Measurements from ENCODE around the gene CD164.
A peak's percentile ranks its signal among the peaks of the same experiment; 100 is the strongest.
"Not testable (repeated sequence)": the region's sequence is repeated elsewhere in the genome, so short reads cannot be mapped to it uniquely, and the experiment has no call there.

The CD164 gene

GRCh38 chr6:109339906-109340678, 42.2 kb downstream of the CD164 start:
- peak; percentile 33 for DNase-seq (ENCODE audit: low read depth)
- no peak overlapping the region for H3K4me3 ChIP-seq (ENCODE audit: low read length)

GRCh38 chr6:109336221-109336961, 45.9 kb downstream of the CD164 start:
- peak; percentile 90 for DNase-seq (ENCODE audit: low read depth)
- no peak for TF ChIP-seq CTCF (IDR thresholded peaks at IDR 0.05; ENCODE audit: insufficient read depth, low read depth, low read length, missing control alignments)
- H3K4me3 ChIP-seq (ENCODE audit: low read length), result no peak overlapping the region

More at GRCh38 chr6:109339906-109340678, 42.2 kb downstream of the CD164 start:
- TF ChIP-seq CTCF (IDR thresholded peaks at IDR 0.05; ENCODE audit: insufficient read depth, low read depth, low read length, missing control alignments), result no peak

GRCh38 chr6:109333870-109334269, 48.4 kb downstream of the CD164 start:
- DNase-seq (ENCODE audit: low read depth); H3K4me3 ChIP-seq (ENCODE audit: low read length): not testable (repeated sequence)

GRCh38 chr6:109332748-109333147, 49.5 kb downstream of the CD164 start:
- H3K4me3 ChIP-seq (ENCODE audit: low read length), result no peak overlapping the region
- no peak for DNase-seq (ENCODE audit: low read depth)
- TF ChIP-seq CTCF (IDR thresholded peaks at IDR 0.05; ENCODE audit: insufficient read depth, low read depth, low read length, missing control alignments), result no peak

- DNase-seq (ENCODE audit: low read depth), result no peak
- no peak overlapping the region for H3K4me3 ChIP-seq (ENCODE audit: low read length)
- TF ChIP-seq CTCF (IDR thresholded peaks at IDR 0.05; ENCODE audit: insufficient read depth, low read depth, low read length, missing control alignments), result no peak
Measured at GRCh38 chr6:109331081-109331480, 51.2 kb downstream of the CD164 start.

GRCh38 chr6:109330263-109330662, 52.0 kb downstream of the CD164 start:
- no peak for DNase-seq (ENCODE audit: low read depth)
- no peak overlapping the region for H3K4me3 ChIP-seq (ENCODE audit: low read length)
- TF ChIP-seq CTCF (IDR thresholded peaks at IDR 0.05; ENCODE audit: insufficient read depth, low read depth, low read length, missing control alignments), result no peak

GRCh38 chr6:109328629-109329028, 53.6 kb downstream of the CD164 start:
- no peak for TF ChIP-seq CTCF (IDR thresholded peaks at IDR 0.05; ENCODE audit: insufficient read depth, low read depth, low read length, missing control alignments)
- H3K4me3 ChIP-seq (ENCODE audit: low read length), result no peak overlapping the region

More at GRCh38 chr6:109328629-109329028, 53.6 kb downstream of the CD164 start:
- DNase-seq (ENCODE audit: low read depth), result no peak

Measured in epithelial cell of esophagus (primary cell).